Stomach (tissue), 4 donors: ENCODE measurements around the gene TOP2A.

Experiments
- CTCF ChIP-seq, 7 experiments: fragments of 450-650 bp in 4 of 7; fragments of 200-600 bp in 3 of 7; sonication (generic) in 3 of 7; IDR thresholded peaks; one replicate each; pipeline ENCODE4 v1.5.1; 2016 to 2019; ENCODE audit warnings: antibody characterized with exemption in 7 of 7, control low read depth in 2 of 7, mild to moderate bottlenecking in 1 of 7
- POLR2A ChIP-seq, 4 donors: fragments of 450-650 bp; IDR thresholded peaks; one replicate each; pipeline ENCODE4 v1.6.1; 2016; ENCODE audit warnings: antibody characterized with exemption in 4 of 4, control low read depth in 2 of 4, mild to moderate bottlenecking in 1 of 4, moderate library complexity in 1 of 4

GRCh38 chr17:40349477-40349894, 68.2 kb downstream of the TOP2A start:
- TF ChIP-seq CTCF (IDR thresholded peaks at IDR 0.05) (no peak), POLR2A (IDR thresholded peaks at IDR 0.05) (no peak)
